Activated T-cell treated with anti-CD3 and anti-CD28 coated beads for 1 hour (primary cell): ENCODE results near the gene ATP8A2.
A peak's percentile ranks its signal among the peaks of the same experiment; 100 is the strongest.

ENCODE experiments used
- DNase-seq: peaks from one replicate; pipeline ENCODE4 v3.0.0-alpha.2; 2020; ENCODE audit warnings: low read depth

ATP8A2 gene

DNA sequence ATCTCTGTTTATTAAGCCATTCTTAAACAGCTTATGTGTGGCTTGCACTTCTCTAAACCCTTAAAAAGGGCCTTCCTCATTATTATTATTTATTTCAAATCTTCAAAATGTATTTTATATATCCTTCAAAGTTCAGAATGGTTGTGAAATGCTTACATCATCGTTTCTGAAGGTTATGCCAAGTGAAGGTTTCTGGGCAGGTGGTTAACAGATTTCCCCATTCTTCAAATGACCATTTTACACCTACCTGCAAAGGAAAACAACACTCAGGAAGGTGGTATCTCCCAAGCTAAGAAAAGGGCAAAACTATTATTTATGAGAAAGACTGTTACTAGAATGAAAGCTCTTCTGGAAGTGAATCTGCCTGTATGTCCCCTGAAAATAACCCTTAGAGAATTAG, 488.5 kb downstream of the ATP8A2 start:
- DNase-seq, result no peak

DNA sequence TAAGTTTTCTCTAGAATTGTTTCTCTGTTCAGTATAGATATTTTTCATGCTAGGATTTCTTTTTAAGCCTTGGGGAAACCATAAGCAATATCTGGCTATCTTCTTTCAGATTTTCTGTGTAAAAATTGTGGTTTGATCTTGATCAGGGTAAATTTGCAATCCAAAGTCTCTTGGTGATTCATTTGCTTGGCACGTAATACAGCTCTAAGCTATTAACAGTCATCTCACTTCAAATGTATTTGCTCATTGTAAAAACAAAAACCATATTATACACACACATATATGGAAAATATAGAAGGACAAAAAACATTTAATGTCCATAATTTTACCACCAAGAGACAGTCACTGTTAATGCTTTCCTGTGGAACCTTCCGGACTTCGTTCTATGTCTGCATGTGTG, 489.1 kb downstream of the ATP8A2 start:
- no peak for DNase-seq

DNA sequence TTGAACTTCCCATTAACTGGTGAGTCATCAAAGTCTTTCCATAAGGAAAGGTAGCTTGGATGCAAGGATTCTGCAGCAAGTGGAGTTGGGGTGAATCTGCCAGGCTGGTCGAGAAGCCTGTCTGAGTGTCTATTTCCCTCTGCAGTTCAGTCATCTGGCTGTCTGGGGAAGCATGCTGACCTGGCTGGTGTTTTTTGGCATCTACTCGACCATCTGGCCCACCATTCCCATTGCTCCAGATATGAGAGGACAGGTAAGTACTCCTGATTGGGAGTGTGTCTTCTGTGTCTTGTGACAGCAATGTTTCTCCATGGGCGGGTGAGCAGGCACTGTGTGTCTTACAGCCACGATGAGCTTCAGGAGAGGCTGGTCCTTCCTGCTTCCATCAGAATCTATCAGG, 490.4 kb downstream of the ATP8A2 start:
- no peak for DNase-seq

DNA sequence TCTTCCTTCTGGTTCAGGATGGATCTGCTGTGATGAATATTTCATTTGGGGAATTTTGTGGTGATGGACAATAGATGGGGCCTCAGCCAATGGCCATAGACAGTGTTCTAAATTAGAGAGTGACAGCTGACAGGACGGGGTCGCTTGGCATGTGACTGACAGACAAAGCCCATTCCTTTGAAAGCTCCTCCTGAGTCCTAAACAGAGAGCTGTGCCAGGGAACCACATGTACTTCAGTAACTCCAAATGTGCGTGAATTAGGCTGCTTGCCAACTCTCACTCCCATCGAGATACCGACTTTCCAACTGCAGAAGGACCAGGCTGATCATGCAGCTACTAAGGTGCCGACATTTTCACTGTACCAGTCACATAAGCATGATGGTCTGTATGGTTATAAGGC, 492.3 kb downstream of the ATP8A2 start:
- DNase-seq, result no peak

DNA sequence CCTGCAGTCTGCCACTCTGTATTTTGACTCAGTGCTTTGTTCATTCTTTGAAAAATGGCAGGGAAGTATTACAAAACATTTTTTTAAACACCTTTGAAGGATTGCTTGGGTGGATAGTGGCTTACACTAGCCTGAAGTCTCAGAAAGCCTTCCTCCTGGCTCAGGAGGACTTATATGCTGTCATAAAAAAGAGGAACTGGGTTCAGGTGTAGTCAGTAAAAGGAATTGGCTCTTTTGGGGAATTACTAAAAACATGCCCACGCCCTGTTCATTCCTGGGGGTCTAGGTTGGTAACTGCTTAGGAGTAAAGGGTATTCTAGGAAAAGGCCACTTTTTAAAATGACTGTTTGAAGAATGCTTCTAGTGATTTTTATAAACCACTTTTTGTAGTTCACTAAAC, 493.2 kb downstream of the ATP8A2 start:
- DNase-seq, result no peak

DNA sequence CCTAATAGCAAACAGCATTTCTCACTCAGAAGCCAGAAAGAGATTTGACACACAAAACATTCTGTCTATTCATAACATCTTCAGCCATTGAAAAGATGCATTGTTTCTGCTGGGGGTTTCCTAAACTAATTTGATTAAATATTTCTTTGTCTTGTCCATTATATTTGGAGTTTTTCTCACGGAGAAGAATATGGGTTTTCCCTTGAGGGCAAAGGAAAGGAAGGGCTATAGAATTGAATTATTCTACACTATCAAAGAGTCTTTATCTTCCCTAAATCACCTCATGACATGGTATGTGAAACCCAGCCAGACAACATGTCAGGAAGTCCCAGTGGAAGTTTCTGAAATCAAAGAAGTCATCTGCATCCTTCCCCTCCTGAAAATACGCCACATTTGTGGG, 493.6 kb downstream of the ATP8A2 start:
- DNase-seq, result no peak

DNA sequence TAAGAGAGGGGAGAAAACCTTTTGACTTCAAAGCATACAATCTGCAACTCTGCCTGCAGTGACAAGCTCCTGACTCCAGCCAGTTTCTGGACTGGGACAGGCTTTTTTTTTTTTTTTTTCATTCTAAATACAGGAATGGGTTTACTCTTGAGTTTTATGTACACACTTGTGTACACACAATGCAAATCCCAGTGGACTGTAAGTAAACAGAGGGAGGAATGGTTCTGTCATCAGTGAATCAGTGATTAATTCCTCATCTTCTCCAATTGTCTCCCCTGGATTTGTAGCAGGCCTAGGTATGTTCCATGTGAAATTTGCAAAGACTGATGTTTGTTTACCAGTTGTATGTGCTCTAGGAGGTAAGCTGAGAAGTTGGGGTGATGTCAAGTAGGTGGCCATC, 495.3 kb downstream of the ATP8A2 start:
- no peak for DNase-seq

DNA sequence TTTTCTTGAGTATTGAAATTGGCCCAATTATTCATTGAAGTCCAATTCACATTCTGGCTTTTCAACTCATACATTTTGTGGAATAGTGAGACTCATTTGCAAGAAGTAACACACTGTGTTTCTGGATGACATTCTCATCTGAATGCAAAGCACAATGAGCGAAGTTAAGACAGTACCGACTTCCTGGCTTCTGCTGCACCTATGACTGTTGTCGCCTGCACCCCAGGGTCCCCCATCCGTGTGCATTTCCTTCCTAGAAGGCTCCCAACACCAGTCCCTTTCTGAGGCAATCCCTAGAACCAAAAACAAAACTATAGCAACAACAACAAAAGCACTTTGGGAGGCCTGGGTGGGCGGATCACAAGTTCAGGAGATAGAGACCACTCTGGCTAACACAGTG, 496.7 kb downstream of the ATP8A2 start:
- DNase-seq, result no peak

DNA sequence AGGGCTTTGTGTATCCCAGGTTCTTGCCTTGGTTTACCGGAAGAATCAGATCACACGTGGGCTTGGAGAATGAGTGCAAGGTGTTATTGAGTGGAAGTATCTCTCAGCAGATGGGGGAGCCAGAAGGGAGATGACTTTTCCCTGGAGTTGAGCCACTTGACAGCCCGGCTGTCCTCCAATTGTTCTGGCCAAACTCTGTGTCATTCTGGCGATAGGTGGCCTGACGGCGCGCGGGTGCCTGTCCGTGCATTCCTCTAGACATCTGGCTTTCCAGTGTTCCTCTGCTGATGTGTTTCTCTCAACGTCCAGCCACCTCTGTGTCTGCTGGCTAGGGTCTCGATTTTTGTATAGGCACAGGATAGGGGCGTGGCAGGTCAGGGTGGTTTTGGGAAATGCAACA, 498.2 kb downstream of the ATP8A2 start:
- DNase-seq, result no peak

DNA sequence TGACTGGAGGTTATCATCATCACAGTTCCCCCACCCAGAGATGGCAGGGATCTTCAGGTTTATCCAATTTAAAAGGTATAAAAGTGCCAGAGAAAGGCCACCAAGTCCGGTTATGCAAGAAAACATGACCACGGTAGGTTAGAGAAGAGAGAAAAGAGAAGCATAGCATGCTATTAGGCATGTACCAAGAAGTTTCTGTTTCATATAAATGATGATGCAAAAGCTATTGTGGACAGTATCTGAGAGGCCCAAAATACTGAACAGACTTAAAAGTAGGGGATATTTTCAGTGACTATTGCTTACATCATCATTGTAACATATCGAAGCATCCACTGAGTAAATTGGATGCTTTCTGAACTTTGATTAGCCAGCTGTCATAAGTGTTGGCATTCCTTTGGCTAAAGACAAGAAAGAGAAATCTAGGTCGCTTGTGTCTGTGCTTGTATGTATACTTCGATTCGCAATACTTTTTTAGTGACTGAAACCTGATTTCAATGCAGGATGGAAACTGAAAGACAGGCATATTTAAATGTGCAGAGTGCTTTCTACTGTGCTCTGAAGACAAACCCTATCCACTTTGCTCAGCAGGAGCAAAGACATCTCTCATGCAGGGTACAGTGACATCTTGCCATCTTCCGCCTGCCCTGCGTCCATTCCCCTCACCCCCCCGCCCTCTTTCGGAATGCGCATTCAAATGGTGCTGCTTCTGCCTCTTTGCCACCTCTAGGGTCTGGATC, 499.8 kb downstream of the ATP8A2 start:
- no peak for DNase-seq

DNA sequence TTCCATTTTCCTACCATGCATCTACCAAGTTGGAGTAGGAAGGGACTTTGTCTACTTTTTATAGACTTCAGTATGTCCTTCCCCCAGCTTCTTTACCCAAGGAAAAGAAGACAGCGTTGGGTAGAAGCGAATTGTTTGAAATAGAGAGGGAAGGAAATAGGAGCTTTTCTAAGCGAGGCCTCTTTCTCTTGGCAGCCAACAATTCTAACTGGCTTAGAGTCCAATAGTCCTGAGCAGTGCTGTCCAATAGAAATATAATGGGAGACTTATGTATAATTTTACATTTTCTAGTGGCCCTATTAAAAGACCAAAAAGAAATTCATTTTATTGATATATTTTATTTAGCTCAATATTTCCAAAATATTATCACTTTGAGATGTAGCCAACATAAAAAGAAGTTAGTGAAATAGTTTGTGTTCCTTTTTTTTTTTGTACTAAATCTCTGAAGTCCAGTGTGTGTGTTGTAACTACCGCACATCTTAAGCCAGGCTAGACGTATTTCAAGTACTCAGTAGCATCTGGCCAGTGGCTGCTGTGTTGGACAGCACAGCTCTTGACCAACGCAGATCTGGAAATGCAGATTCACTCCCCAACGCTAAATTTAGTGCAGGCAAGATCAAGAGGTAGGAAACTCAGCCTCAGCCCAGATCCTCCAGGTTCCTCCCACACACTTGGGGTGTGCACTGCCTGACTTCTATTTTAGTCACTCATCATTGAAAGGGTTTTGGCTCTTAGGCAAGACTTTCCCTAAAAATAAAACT, 500.9 kb downstream of the ATP8A2 start:
- DNase-seq, result no peak

DNA sequence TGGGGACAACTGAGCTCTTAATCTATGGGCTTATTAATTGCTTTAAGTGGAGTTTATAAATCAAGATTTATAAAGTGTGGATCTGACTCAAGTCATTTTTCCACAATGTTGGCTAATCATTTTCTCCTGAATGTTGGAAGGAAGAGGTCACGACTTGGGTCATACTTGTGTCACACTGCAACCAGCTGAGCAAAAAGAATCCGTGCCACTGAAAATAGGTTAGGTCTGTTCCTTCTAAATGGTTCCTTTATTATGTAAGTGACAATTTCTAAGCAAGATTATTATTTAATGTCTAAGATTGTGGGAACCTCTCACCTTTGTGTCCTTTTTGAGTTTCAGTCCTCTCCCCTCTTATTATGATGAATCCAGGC, 501.5 kb downstream of the ATP8A2 start:
- no peak for DNase-seq

DNA sequence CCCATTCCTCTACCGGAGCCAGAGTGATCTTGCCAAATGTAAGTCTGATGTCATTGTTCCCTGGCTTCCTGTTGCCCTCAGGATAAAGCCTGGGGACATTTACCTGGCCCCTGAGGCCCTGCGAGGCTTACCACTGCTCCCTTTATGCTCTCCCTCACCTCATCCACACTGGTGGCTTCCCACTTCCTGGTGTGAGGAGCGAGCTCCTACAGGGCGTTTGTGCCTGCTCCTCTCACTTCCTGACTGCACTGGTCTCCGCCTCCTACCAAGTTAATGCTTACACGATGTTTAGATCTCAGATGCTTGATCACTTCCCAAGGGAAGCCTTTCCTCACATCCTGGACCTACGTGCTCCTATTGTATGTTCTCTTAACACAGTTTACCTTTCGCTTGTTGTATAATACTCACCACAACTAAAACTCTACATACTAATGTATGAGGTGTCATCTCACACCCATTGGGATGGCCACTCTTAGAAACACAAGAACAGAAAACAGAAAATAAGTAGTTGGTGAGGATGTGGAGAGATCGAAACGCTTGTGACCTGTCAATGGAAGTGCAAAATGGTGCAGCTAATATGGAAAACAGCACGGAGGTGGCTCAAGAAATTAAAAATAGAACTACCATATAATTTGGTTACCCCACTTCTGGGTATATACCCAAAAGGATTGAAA, 502.4 kb downstream of the ATP8A2 start:
- DNase-seq, result no peak

DNA sequence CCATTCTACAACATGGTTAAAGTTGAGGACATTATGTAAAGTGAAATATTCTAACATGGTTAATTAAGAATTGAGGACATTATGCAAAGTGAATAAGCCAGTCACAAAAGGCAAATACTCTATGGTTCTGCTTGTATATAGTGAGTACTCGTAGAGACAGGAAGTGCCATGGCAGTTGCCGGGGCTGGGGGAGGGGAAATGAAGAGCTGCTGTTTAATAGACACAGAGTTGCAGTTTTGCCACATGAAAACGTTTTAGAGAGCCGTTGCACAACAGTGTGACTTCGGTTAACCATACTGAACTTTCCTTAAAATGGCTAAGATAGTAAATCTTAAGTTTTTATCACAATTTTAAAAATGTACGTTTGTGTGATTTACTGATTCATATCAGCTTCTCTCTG, 503.1 kb downstream of the ATP8A2 start:
- DNase-seq, result peak; percentile 50

DNA sequence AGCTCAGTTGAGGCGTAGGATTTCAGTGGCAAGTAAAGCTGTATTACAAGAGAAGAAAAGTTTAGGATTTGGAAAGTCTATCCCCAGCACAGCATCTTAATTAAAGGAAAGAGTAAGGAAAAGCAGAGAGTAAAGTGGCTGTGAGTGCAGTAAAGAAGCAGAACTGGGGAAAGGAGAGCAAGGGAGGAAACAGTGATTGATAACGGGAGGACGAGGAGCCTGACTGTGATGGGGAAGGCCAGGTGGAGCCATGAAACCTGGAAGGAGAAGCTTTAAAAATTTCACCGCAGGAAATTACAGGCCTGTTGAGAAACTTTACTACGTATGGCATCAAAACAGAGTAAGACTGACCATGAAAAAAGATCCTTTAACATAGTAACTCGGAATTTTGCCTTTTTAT, 504.5 kb downstream of the ATP8A2 start:
- DNase-seq, result no peak

DNA sequence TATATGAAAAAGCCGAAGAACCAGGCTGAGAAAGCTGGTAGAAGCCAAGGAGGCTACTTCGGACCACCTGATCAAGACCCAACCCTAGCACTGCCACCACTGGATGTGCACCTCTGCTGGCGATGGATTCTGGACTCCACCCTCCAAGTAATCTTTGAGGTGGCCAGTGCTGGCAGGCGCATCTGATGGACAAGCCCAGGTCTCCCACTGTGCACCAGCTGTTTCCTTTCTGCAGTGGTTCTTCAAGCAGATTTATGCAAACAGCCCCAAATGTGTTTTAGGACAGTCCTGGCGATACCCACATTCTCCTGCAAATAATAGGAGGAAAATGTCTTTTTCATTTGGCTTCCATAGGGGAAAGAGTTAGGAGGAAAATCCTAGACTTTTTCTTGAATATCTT, 507.7 kb downstream of the ATP8A2 start:
- no peak for DNase-seq

DNA sequence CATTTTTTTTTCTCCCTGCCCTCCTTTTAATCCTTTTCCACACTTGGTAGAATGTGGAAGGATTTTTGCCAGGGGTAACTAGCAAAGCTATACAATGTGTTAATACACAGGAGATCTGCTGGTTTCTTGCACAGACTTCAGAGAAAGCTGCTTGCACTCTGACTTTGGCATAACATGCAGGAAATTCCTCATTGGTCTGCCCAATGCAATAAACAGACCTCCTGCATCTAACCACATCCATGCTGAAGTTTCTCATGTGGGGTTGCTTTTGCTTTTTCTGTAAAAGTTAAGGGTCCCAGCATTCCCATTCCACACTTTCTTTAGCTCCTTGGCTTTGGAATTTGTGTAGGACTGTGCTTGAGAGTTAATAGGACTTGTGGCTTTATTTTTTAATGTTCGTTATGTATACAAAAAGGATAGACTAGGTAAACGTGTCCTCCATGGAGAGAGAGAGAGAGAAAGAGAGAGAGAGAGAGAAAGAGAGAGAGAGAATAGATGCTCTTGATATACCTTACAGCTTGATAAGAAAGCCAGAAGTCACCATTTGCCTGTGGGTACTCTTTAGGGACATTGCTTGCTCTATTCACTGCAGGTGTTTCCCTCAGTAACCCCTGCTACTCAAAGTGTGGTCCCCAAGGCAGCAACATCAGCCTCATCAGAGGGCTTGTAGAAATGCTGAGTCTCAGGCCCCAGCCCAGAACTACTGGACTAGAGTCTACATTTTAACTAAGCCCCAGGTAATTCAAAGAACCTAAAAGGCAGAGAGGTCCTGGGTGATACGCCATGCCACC, 509.6 kb downstream of the ATP8A2 start:
- no peak for DNase-seq

DNA sequence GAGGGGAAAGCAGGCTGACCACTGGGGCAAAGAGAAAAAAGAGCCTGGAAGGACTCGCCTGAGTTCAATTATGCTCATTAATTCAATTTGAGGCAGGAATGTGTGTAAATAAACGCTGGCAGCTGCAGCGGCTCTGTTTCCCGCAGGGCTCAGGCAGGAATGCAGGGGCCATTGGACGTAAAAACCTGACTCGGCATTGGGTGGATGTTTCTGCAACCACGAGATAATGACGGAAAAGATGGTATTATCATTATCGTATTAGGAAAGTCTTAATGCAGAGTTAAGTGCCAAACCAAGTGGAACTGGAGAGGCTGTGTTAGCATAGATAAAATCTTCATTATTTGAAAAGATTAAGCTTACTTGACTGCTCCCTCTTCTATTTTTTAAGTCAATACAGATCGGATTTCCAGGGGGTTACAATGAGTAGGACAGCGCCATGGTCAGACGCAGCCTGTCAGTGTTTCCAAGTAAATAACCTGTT, 510.2 kb downstream of the ATP8A2 start:
- no peak for DNase-seq

DNA sequence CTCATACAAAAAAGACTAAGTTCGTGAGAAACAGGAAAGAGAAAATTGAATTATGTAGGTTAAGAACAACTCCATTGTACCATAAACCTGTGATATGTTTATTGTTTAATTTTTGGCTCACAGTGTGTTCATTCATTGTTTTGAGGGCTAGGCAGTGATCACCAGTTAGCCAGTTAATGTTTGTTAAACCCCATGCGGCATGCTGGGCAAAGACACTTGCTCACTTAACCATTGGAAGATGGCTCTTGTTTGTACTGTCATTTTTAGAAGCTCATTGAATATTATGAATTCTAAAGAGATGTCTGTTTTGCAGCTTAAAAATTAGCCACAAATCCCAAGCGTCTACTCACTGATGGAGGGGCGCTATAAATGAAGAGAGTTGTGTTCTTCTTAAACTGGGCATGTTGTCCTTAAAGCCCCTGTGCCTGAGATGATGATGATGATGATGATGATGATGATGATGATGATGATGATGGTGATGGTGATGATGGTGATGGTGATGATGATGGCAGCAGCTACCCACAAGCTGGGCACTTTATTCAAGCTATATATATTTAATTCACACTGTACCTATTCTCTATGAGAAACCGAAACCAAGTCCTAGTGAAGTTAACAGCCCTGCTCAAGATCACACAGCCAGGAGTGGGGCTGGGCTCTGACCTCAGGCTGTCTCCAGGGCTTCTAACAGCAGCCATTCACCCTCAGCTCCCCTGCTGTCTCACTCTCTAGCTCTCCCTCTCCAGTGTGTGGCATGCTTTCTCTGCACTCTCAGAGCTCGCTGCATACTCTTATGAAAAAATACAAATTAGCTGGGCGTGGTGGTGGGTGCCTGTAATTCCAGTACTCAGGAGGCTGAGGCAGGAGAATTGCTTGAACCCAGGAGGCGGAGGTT, 510.9 kb downstream of the ATP8A2 start:
- DNase-seq, result no peak

DNA sequence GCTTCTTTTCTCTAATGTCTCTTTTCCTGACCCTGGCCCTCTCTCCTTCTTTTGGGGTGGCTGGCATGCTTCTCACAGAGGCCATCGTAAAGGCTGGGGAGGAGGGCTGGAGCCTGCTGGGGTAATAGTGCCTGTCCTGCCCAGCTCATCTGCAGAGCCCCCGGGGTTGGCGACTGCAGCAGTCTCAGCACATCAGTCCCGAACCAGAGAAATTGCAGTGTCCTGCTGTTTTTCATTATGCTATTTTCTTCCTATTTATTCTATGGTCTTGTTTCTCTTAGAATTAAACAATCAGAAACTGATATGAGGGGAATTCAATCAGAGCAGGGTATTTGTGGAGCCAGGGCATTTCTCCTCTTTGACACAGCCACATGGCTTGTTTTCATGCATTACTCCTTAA, 513.6 kb downstream of the ATP8A2 start:
- DNase-seq, result no peak
